Measurements from ENCODE around the gene BLNK. TPM values are rescaled to one million over a fixed set of nuclear protein-coding genes. Genes with fewer than 3 reads are reported as not detected.
A peak's percentile ranks its signal among the peaks of the same experiment; 100 is the strongest.

The BLNK gene
- total RNA-seq, 1 experiment from 2014 or later, result 1.0 TPM

GRCh38 chr10:96238646-96239623 is 32.4 kb downstream of the BLNK start:
- H2AFZ ChIP-seq, result no peak overlapping the region
- TF ChIP-seq EZH2 (IDR thresholded peaks at IDR 0.05; ENCODE audit: low read depth) (no peak), CTCF (conservative IDR thresholded peaks at IDR 0.05) (no peak)
- no peaks in the 10 kb centered on the region for H4K20me1 ChIP-seq (ENCODE audit: insufficient read depth)
- no peaks in the 10 kb centered on the region for H3F3A ChIP-seq (ENCODE audit: insufficient read depth, low read depth)
- no peak overlapping the region for H3K4me3 ChIP-seq
- no peaks in the 10 kb centered on the region for H3K4me1 ChIP-seq (replicated peaks; ENCODE audit: insufficient read depth)
- no peaks in the 10 kb centered on the region for H3K36me3 ChIP-seq (ENCODE audit: low read depth)
- DNase-seq, result peak; percentile 4 to 37
- no peaks in the 10 kb centered on the region for H3K9me2 ChIP-seq (ENCODE audit: insufficient read depth)
- H3K79me2 ChIP-seq (ENCODE audit: low read depth), result no peaks in the 10 kb centered on the region
- CTCF ChIA-PET, result interaction anchor here (0.6 kb wide), 1 partner anchor 28 kb away, joined by 4 read pairs; no protein-coding TSS in a partner anchor
- POLR2A ChIA-PET (ENCODE audit: unreplicated experiment), result no interaction called here
- H3K27ac ChIP-seq, result no peak overlapping the region
- H3K27me3 ChIP-seq (ENCODE audit: insufficient read depth, low read depth), result no peaks in the 10 kb centered on the region
- no peaks in the 10 kb centered on the region for H3K9me3 ChIP-seq (ENCODE audit: insufficient read depth, low read depth)
- intact Hi-C loops (cut with micrococcal nuclease; ENCODE audit: unreplicated experiment), result no loop called here
- no peak overlapping the region for H3K4me2 ChIP-seq
- BruUV-seq (replicated peaks), result no TSS peak

GRCh38 chr10:96236876-96237275 is 34.5 kb downstream of the BLNK start:
- no peaks in the 10 kb centered on the region for H3K79me2 ChIP-seq (ENCODE audit: low read depth)
- no peaks in the 10 kb centered on the region for H3K9me3 ChIP-seq (ENCODE audit: insufficient read depth, low read depth)
- H3K9me2 ChIP-seq (ENCODE audit: insufficient read depth), result no peaks in the 10 kb centered on the region
- no peak for DNase-seq
- H4K20me1 ChIP-seq (ENCODE audit: insufficient read depth), result no peaks in the 10 kb centered on the region
- intact Hi-C loops (cut with micrococcal nuclease; ENCODE audit: unreplicated experiment), result no loop called here
- no peaks in the 10 kb centered on the region for H3F3A ChIP-seq (ENCODE audit: insufficient read depth, low read depth)
- TF ChIP-seq CTCF (conservative IDR thresholded peaks at IDR 0.05) (no peak), EZH2 (IDR thresholded peaks at IDR 0.05; ENCODE audit: low read depth) (no peak)
- no peak overlapping the region for H3K4me2 ChIP-seq
- no TSS peak for BruUV-seq (replicated peaks)
- H3K27ac ChIP-seq, result no peak overlapping the region
- ChIA-PET CTCF (no interaction called here), POLR2A (ENCODE audit: unreplicated experiment) (no interaction called here)
- H3K36me3 ChIP-seq (ENCODE audit: low read depth), result no peaks in the 10 kb centered on the region
- no peaks in the 10 kb centered on the region for H3K4me1 ChIP-seq (replicated peaks; ENCODE audit: insufficient read depth)
- no peaks in the 10 kb centered on the region for H3K27me3 ChIP-seq (ENCODE audit: insufficient read depth, low read depth)
- H3K4me3 ChIP-seq, result no peak overlapping the region
- no peak overlapping the region for H2AFZ ChIP-seq

DNA sequence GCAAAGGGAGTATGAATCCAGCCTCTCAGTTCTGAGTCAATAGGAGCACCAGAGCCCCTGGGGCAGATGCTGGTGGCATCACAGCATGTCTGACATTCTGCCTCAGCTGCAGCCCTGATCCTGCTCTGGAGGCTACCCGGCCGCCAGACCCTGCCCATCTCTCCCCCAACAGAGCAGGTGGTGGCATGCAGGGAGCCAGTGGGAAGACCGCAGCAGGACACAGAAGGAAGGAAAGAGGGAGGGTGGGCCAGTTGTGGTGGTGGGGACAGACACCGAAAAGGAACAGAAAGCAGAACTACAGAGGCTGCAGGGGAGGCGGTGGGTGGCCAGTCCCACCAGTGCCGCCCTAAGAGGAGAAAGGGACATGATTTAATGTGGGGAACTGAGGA is 35.3 kb downstream of the BLNK start:
- Histone ChIP-seq H3K9me3 (ENCODE audit: insufficient read depth, low read depth) (no peaks in the 10 kb centered on the region), H3K79me2 (ENCODE audit: low read depth) (no peaks in the 10 kb centered on the region), H2AFZ (no peak overlapping the region), H3K4me2 (no peak overlapping the region), H3K27ac (no peak overlapping the region), H3F3A (ENCODE audit: insufficient read depth, low read depth) (no peaks in the 10 kb centered on the region), H4K20me1 (ENCODE audit: insufficient read depth) (no peaks in the 10 kb centered on the region), H3K27me3 (ENCODE audit: insufficient read depth, low read depth) (no peaks in the 10 kb centered on the region), H3K4me3 (no peak overlapping the region), H3K4me1 (replicated peaks; ENCODE audit: insufficient read depth) (no peaks in the 10 kb centered on the region), H3K9me2 (ENCODE audit: insufficient read depth) (no peaks in the 10 kb centered on the region), H3K36me3 (ENCODE audit: low read depth) (no peaks in the 10 kb centered on the region)
- TF ChIP-seq CTCF (conservative IDR thresholded peaks at IDR 0.05) (no peak), EZH2 (IDR thresholded peaks at IDR 0.05; ENCODE audit: low read depth) (no peak)
- CTCF ChIA-PET, result no interaction called here
- intact Hi-C loops (cut with micrococcal nuclease; ENCODE audit: unreplicated experiment), result no loop called here
- POLR2A ChIA-PET (ENCODE audit: unreplicated experiment), result no interaction called here
- DNase-seq, result no peak
- no TSS peak for BruUV-seq (replicated peaks)
